ENCODE measurements around the gene NFKB2. TPM values are rescaled to one million over a fixed set of nuclear protein-coding genes. Genes with fewer than 3 reads are reported as not detected.
A peak's percentile ranks its signal among the peaks of the same experiment; 100 is the strongest.

Gene NFKB2
- 45.3 and 88.4 TPM in 2 replicates for total RNA-seq

DNA sequence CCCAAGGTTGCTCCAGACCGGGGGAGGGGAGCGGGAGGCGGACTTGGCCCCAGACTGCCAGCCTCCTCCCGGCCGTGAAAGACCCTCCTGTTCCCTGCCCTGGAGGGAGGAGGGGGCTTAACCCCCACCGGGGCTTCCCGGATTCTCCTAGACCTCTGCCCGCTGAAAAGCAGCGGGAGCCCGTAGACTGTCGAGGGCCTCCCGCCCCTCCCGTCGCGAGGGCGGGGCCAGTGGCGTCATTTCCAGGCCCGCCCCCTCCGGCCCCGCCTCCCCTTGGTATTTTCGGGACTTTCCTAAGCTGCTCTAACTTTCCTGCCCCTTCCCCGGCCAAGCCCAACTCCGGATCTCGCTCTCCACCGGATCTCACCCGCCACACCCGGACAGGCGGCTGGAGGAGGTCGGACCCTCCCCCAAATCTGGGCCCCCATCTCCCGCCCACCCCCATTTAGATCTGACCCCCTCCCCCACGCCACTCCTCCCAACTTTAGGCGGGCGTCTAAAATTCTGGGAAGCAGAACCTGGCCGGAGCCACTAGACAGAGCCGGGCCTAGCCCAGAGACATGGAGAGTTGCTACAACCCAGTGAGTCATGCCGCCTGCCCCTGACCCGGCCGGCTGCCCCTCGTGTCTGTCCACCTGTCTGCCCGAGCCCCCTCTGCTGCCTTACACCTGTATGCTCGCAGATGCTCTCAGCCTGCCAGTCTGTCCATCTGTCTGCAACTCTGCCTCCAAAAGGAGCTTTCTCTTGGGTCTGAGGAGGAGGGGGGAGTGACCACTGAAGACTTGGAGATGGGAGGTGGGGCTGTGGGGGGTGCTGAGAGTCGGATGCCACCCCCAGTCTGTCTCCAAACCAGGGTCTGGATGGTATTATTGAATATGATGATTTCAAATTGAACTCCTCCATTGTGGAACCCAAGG is at the start of gene NFKB2:
TSS of gene NFKB2 (plus strand) at position 306 of the 917 bp plus-strand sequence. CDS start at position 561, 255 bp downstream.
- DNase-seq (ENCODE audit: extremely low read depth, low read depth, low spot score): no peak

- peak; percentile 31 for DNase-seq (ENCODE audit: extremely low read depth, low read depth, low spot score)
These were observed 48.2 kb upstream of the NFKB2 start for GRCh38 chr10:102347236-102347828.

- DNase-seq (ENCODE audit: extremely low read depth, low read depth, low spot score): peak; percentile 25
These were observed 43.3 kb upstream of the NFKB2 start for GRCh38 chr10:102352066-102352715.

DNA sequence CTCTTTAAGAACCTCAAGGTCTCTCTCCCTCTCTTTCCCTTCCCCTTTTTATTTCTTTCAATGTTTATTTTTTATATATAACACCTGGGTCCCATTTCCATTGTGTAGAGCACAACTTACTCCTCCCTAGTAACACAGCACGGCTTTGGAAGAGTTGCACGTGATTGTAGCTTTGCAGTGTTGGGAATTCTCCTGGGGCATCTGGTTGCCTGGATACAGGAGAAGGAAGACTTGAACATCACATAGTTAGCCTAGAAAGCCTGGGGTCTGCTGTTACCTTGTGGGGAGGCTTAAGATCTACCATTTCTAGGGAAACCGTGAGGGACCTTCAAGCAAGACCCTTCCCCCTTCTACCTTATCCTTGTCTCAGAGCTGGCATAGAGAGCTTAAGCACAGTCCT is 41.1 kb upstream of the NFKB2 start:
- DNase-seq (ENCODE audit: extremely low read depth, low read depth, low spot score): no peak

DNA sequence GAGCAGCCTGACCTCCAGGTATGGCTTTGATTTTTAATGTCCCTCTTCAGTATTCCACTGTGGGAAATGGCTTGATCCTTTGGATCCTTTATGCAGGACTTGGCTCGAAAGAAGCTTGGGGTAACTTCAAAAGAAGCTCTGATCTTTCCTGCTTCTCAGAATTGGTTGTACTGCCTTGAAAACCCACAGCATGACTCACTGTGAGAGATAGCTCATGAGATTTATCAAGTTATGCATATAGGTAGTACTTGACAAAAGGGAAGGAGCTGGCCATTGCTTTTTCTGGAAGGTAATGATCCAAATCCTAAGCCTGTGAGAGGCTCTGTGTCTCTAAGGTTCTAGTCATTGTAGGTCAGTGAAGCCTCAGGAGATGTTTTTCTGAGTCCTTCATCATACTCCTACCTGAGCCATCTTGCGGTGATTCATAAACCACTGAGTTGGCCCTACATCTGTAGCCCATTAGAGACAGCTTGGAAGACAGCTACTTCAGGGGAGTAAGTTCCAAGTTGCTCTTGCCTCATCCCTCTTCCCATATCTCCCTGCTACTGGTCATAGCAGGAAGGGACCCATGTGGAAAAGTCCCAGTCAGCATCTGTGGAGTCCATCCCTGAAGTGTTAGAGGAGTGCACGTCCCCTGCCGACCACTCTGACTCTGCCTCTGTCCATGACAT is 36.7 kb upstream of the NFKB2 start:
- no peak for DNase-seq (ENCODE audit: extremely low read depth, low read depth, low spot score)

GRCh38 chr10:102367441-102367840 is 28.1 kb upstream of the NFKB2 start:
- DNase-seq (ENCODE audit: extremely low read depth, low read depth, low spot score): no peak

- DNase-seq (ENCODE audit: extremely low read depth, low read depth, low spot score): no peak
These were observed 27.4 kb upstream of the NFKB2 start for GRCh38 chr10:102368077-102368476.

- DNase-seq (ENCODE audit: extremely low read depth, low read depth, low spot score): no peak
These were observed 24.2 kb upstream of the NFKB2 start for GRCh38 chr10:102371295-102371694.

- DNase-seq (ENCODE audit: extremely low read depth, low read depth, low spot score): no peak
These were observed 20.3 kb upstream of the NFKB2 start for GRCh38 chr10:102375250-102375649.

GRCh38 chr10:102375867-102376266 is 19.6 kb upstream of the NFKB2 start:
- DNase-seq (ENCODE audit: extremely low read depth, low read depth, low spot score): no peak

- no peak for DNase-seq (ENCODE audit: extremely low read depth, low read depth, low spot score)
These were observed 18.6 kb upstream of the NFKB2 start for GRCh38 chr10:102376901-102377300.

GRCh38 chr10:102379383-102379782 is 16.1 kb upstream of the NFKB2 start:
- no peak for DNase-seq (ENCODE audit: extremely low read depth, low read depth, low spot score)

DNA sequence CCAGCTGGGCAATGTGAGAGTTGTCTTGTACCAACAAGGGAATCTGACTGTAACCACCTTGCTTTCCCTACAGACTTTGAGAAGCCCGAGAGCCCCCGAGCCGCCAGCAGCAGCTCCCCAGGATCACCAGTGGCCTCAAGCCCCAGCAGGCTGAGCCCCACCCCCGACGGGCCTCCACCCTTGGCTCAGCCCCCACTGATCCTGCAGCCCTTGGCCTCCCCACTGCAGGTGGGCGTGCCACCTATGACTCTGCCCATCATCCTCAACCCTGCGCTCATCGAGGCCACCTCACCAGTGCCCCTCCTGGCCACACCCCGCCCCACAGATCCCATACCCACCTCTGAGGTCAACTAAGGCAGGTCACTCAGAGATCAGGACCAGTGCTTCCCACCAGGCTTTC is 13.5 kb upstream of the NFKB2 start:
- DNase-seq (ENCODE audit: extremely low read depth, low read depth, low spot score): no peak

GRCh38 chr10:102382871-102383270 is 12.6 kb upstream of the NFKB2 start:
- DNase-seq (ENCODE audit: extremely low read depth, low read depth, low spot score): no peak

GRCh38 chr10:102384053-102384452 is 11.5 kb upstream of the NFKB2 start:
- DNase-seq (ENCODE audit: extremely low read depth, low read depth, low spot score): no peak

- no peak for DNase-seq (ENCODE audit: extremely low read depth, low read depth, low spot score)
These were observed 10.7 kb upstream of the NFKB2 start for GRCh38 chr10:102384606-102385429.

DNA sequence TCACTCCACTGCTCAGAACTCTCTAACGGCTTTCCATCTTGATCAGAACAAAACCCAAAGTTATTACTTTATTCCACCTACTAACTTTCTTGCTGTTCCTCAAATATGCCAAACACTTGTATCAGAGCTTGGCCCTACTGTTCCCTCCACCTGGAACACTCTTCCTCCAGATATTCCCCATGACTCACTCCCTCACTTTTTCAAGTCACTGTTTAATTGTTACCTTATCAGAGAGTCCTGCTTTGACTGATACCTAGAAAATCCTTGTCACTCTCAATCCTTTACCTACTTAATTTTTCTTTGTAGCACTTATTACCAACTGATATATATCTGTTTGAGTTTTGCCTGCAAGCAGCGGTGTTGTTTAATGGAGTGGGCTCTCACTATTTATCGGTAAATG is 5.6 kb upstream of the NFKB2 start:
- DNase-seq (ENCODE audit: extremely low read depth, low read depth, low spot score): no peak

- DNase-seq (ENCODE audit: extremely low read depth, low read depth, low spot score): no peak
These were observed 3.2 kb upstream of the NFKB2 start for GRCh38 chr10:102392306-102392705.

DNA sequence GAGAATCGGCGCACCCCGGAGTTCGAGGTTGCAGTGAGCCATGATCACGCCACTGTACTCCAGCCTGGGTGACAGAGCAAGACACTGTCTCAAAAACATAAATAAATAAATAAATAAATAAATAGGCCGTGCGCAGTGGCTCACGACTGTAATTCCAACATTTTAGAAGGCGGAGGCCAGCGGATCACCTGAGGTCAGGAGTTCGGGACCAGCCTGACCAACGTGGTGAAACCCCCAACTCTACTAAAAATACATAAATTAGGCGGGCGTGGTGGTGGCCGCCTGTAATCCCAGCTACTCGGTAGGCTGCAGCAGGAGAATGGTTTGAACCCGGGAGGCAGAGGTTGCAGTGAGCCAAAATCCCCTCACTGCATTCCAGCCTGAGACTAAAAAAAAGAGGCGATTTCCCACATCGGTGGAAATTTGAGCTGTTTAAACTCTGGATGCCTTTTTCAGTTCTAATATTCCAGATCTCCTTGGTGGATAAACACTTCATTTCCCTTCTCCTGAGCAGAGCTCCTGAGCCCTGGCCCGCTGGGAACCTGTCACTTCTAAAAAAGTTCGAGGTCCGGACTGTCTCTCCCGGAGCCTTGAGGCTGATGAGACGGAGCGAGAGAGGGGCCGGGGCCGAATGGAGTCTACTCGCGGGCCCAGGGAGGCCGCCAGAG is 2.0 kb upstream of the NFKB2 start:
- DNase-seq (ENCODE audit: extremely low read depth, low read depth, low spot score): no peak

Measured in glomerular endothelial cell (primary cell).